HEK293T (cell line): Measurements from ENCODE around the gene RHOBTB3.

Experiments used
- HDGF ChIP-seq: fragments of 450-650 bp; IDR thresholded peaks from 2 replicates; pipeline ENCODE4 v1.6.1; 2017; ENCODE audit warnings: antibody characterized with exemption, borderline replicate concordance
- SP1 ChIP-seq: fragments of 450-650 bp; IDR thresholded peaks from 2 replicates; pipeline ENCODE4 v1.6.1; 2017

DNA sequence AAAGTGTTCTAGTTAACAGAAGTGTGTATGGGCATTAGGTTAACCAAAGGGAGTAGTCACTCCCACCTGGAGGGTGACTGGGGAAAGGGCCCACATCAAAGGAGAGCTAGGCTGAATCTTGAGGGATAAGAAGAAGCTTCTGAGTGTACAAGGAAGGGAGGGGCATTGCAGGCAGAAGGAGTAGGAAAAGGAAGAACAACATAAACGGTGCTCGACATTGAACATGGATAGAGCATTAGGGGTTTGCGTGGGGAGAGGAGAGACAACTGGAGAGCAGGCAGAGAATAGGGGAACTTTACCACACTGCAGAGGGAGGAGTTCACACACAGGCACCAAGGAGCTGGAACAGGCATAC lies 96.7 kb downstream of the RHOBTB3 start:
- TF ChIP-seq SP1 (no peak), HDGF (no peak)
